AG09319 (cell line): ENCODE measurements around the gene NCKAP5.

Source experiments
- DNase-seq: peaks from one replicate; pipeline ENCODE4 v3.0.0-alpha.2; 2010; ENCODE audit warnings: low read depth; ENCODE audit errors: extremely low read depth
- TF ChIP-seq, protein P1 (sequence below): IDR thresholded peaks from 2 replicates; pipeline ENCODE4 v1.5.1; 2011; ENCODE audit warnings: low read depth, mild to moderate bottlenecking, inconsistent platforms, low read length, moderate library complexity

The NCKAP5 gene

DNA sequence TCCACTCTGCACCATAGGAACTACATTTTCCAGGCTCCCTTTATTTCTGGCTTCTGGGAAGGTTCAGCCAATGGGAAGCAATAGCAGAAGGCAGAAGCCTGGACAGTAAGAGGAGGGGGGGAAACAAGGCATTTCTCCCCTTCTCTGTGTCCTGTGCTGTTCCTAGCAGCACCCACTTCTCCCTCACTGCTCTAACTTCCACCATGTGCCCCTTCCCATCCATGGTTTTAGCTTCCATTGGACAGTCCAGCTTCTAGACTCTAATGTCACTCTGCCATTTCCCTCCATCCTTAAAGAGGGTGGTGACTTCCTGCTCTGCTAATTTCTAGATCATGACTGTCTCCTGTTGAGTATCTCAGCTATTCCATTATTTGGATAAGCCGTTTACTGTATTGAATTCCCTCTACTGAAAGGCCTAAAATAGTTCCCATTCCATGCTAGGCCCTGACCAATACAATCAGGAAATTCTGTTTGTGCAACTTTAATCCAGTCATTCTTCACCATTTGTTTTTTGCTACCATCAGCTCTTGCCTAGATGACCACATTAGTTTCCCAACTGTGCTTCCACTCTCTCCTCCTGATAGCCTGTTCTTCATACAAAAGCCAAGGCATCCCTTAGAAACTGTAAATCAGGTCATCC, 877.5 kb downstream of the NCKAP5 start:
- TF ChIP-seq, protein P1, sequence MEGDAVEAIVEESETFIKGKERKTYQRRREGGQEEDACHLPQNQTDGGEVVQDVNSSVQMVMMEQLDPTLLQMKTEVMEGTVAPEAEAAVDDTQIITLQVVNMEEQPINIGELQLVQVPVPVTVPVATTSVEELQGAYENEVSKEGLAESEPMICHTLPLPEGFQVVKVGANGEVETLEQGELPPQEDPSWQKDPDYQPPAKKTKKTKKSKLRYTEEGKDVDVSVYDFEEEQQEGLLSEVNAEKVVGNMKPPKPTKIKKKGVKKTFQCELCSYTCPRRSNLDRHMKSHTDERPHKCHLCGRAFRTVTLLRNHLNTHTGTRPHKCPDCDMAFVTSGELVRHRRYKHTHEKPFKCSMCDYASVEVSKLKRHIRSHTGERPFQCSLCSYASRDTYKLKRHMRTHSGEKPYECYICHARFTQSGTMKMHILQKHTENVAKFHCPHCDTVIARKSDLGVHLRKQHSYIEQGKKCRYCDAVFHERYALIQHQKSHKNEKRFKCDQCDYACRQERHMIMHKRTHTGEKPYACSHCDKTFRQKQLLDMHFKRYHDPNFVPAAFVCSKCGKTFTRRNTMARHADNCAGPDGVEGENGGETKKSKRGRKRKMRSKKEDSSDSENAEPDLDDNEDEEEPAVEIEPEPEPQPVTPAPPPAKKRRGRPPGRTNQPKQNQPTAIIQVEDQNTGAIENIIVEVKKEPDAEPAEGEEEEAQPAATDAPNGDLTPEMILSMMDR, result no peak
- DNase-seq, result peak; percentile 19

GRCh38 chr2:132681766-132682165, 886.5 kb downstream of the NCKAP5 start:
- DNase-seq, result no peak
- TF ChIP-seq, protein P1, result no peak

DNA sequence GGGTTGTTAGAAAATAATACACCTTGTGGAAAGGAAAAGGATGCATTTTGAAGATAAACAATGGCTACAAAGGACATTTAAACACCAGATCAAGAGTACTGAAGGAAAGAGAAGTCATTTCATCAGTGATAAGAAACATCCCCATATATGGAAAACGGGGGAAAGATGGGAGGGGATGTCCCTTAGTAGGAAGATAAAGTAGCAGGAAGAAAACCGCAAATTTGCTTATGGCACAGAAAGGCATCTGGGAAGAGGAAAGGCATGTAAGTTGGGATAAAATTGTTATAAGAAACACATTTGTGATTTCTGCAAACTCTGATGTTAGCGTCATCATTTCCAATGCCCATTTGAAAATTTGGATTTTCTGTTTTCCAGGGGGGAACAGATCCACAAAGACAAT, 887.7 kb downstream of the NCKAP5 start:
- TF ChIP-seq, protein P1, result no peak
- no peak for DNase-seq

- DNase-seq, result no peak
- TF ChIP-seq, protein P1, result no peak
Observed at GRCh38 chr2:132678483-132678882, 889.8 kb downstream of the NCKAP5 start.

GRCh38 chr2:132677661-132678060, 890.6 kb downstream of the NCKAP5 start:
- TF ChIP-seq, protein P1, result no peak
- no peak for DNase-seq

DNA sequence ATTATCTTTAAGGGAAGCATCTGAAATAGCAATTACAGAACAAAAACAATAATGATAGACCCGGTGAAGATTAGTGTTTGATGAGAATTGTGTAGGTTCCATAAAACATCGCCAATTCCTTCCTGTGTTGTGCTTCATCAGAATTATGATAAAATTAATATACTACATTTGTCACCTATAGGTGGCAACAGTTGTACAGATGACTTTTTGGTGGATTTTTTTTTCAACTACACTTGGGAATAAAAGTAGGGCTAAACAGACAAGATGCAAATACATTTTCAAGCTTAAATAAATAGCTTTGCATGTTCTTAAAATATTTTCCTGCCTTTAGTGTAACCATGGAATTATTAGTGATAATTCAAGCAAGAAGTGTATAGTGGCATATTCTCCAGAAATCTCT, 891.3 kb downstream of the NCKAP5 start:
- TF ChIP-seq, protein P1, result no peak; the same call in none of the 2 replicates
- no peak for DNase-seq

DNA sequence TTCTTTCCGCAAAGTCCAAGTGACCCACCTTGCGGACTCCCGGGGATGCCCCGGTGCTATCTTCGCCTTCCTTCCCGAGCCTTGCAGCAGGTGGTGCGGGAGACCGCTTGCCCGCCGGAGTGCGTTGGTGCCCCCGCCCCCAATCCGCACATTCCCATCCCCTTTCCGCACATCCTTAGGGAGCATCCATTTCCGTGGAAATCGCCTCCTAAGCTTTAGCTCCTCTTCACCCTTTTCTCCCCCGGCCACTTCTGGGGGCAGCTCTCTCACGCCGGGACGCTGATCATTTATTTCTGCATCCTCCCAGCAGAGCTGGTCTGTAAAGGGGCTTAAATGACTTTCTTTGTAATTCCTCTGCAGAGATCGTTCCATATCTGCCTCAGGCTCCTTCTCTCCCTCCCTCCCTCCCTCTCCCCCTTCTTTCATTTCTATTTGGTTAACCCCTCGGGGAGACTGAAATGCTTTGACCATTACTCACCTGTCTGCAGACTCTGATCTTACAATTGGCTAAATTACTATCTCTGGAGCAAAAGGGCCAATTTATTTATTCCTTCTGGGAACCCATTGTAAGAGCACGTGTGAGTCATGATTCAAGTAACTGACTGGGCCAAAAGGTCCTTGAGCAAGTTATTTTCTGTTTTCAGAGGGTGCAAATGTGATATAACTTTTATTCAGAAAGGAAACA, 897.0 kb downstream of the NCKAP5 start:
- DNase-seq, result peak; percentile 38
- TF ChIP-seq, protein P1, result no peak
